Measurements from ENCODE around the gene UBR4. TPM values are rescaled to one million over a fixed set of nuclear protein-coding genes. Genes with fewer than 3 reads are reported as not detected.

UBR4 gene
- polyA plus RNA-seq, 1 of the 3 experiments (the other 2 are of a cell fraction) = 68.7 TPM

- peaks cover 76% of the 10 kb centered on the region for H3K79me2 ChIP-seq (ENCODE audit: insufficient read depth)
- H3K9me3 ChIP-seq = no peaks in the 10 kb centered on the region
- H3F3A ChIP-seq (replicated peaks; ENCODE audit: insufficient read depth) = peaks cover 10% of the 10 kb centered on the region
- no peak overlapping the region for H3K4me3 ChIP-seq (ENCODE audit: low read depth in 2 of 2, low read length in 1 of 2)
- WGBS (ENCODE audit: low lambda C conversion rate) = 97% methylated on average over 4 of the region's 4 CpGs
- H3K27me3 ChIP-seq (ENCODE audit: insufficient read depth) = no peaks in the 10 kb centered on the region
- TF ChIP-seq NFIC (IDR thresholded peaks at IDR 0.05; ENCODE audit: borderline replicate concordance) (peak; percentile 14; the same call in 1 of the 2 replicates), ZBTB33 (IDR thresholded peaks at IDR 0.05; ENCODE audit: borderline replicate concordance, low read depth) (no peak)
- no peak for DNase-seq
- POLR2A ChIA-PET = no interaction called here
- no peak overlapping the region for H3K27ac ChIP-seq (ENCODE audit: low read depth in 2 of 2, low read length in 1 of 2)
- 0 out of 4 replicates have a peak, but pooled peaks cover 0 to 8% of the 10 kb centered on the region in 2 experiments for H3K4me1 ChIP-seq (ENCODE audit: control insufficient read depth in 1 of 2, insufficient read depth in 2 of 2, low read depth in 1 of 2, low read length in 1 of 2)
- no peak overlapping the region for H3K4me2 ChIP-seq
- H3K36me3 ChIP-seq (replicated peaks in 1 of 2; ENCODE audit: control insufficient read depth in 1 of 2, insufficient read depth in 2 of 2, low read length in 1 of 2) = peaks cover 46 to 53% of the 10 kb centered on the region in 2 experiments
- H4K20me1 ChIP-seq (ENCODE audit: insufficient read depth) = peaks cover 55% of the 10 kb centered on the region
- H3K9ac ChIP-seq = no peak overlapping the region
- H2AFZ ChIP-seq (ENCODE audit: low read depth) = no peak overlapping the region
- CTCF ChIA-PET = interaction anchor here (1.3 to 1.8 kb wide), 3 partner anchors 19 to 454 kb away, joined by 3 to 4 read pairs (median 4); no protein-coding TSS in a partner anchor
- H3K9me2 ChIP-seq = no peaks in the 10 kb centered on the region
These were observed 11.2 kb downstream of the UBR4 start for GRCh38 chr1:19198820-19199219.

GRCh38 chr1:19197845-19198244, 12.2 kb downstream of the UBR4 start:
- no peak for DNase-seq
- peaks cover 7% of the 10 kb centered on the region for H3F3A ChIP-seq (replicated peaks; ENCODE audit: insufficient read depth)
- no peak overlapping the region for H3K4me2 ChIP-seq
- H3K4me1 ChIP-seq (ENCODE audit: control insufficient read depth in 1 of 2, insufficient read depth in 2 of 2, low read depth in 1 of 2, low read length in 1 of 2) = 0 out of 4 replicates have a peak, but pooled peaks cover 0 to 3% of the 10 kb centered on the region in 2 experiments
- H3K36me3 ChIP-seq (replicated peaks in 1 of 2; ENCODE audit: control insufficient read depth in 1 of 2, insufficient read depth in 2 of 2, low read length in 1 of 2) = peaks cover 56 to 62% of the 10 kb centered on the region in 2 experiments
- no peak overlapping the region for H2AFZ ChIP-seq (ENCODE audit: low read depth)
- TF ChIP-seq FOSL2 (IDR thresholded peaks at IDR 0.05; ENCODE audit: borderline replicate concordance, low read depth) (no peak), USF1 (IDR thresholded peaks at IDR 0.05; ENCODE audit: borderline replicate concordance, low read depth) (no peak), EP300 (IDR thresholded peaks at IDR 0.05; ENCODE audit: borderline replicate concordance in 1 of 2, low read depth in 1 of 2, low read length in 1 of 2) (no peak), IRF3 (IDR thresholded peaks at IDR 0.05; ENCODE audit: low read depth, low read length) (no peak), RXRA (IDR thresholded peaks at IDR 0.05; ENCODE audit: borderline replicate concordance, low read depth) (no peak), MXI1 (IDR thresholded peaks at IDR 0.05; ENCODE audit: low read depth, low read length) (no peak), ELF1 (IDR thresholded peaks at IDR 0.05) (no peak)
- no peaks in the 10 kb centered on the region for H3K9me2 ChIP-seq
- H3K9ac ChIP-seq = no peak overlapping the region
- peaks cover 51% of the 10 kb centered on the region for H4K20me1 ChIP-seq (ENCODE audit: insufficient read depth)
- H3K4me3 ChIP-seq (ENCODE audit: low read depth in 2 of 2, low read length in 1 of 2) = no peak overlapping the region
- H3K79me2 ChIP-seq (ENCODE audit: insufficient read depth) = peaks cover 76% of the 10 kb centered on the region
- H3K27ac ChIP-seq (ENCODE audit: low read depth in 2 of 2, low read length in 1 of 2) = no peak overlapping the region
- CTCF ChIA-PET = interaction anchor here (0.9 to 1.4 kb wide), 3 partner anchors 9 to 18 kb away, joined by 3 read pairs; no protein-coding TSS in a partner anchor
- no peaks in the 10 kb centered on the region for H3K9me3 ChIP-seq
- no peaks in the 10 kb centered on the region for H3K27me3 ChIP-seq (ENCODE audit: insufficient read depth)
- WGBS (ENCODE audit: low lambda C conversion rate) = 75% methylated on average over 2 of the region's 2 CpGs
- POLR2A ChIA-PET = no interaction called here
